HG03108 (cell line): Measurements from ENCODE around the gene APEH.
"Not testable (repeated sequence)": the region's sequence is repeated elsewhere in the genome, so short reads cannot be mapped to it uniquely, and the experiment has no call there.

ENCODE experiments used
- ATAC-seq: cut with Tn5 transposase; IDR thresholded peaks from one replicate; pipeline ENCODE4 v1.9.1; 2021; ENCODE audit warnings: moderate library complexity; ENCODE audit not compliant: unreplicated experiment

APEH gene

GRCh38 chr3:49667701-49668413, 6.3 kb upstream of the APEH start:
- ATAC-seq, result no peak

GRCh38 chr3:49668414-49668797, 5.7 kb upstream of the APEH start:
- no peak for ATAC-seq

GRCh38 chr3:49668861-49669260, 5.3 kb upstream of the APEH start:
- ATAC-seq, result no peak

- ATAC-seq, result no peak
Measured at GRCh38 chr3:49669352-49669751, 4.8 kb upstream of the APEH start.

GRCh38 chr3:49670940-49671290, 3.2 kb upstream of the APEH start:
- no peak for ATAC-seq

GRCh38 chr3:49671291-49672288, 2.6 kb upstream of the APEH start:
- no peak for ATAC-seq

GRCh38 chr3:49673121-49673714, 933 bp upstream of the APEH start:
- no peak for ATAC-seq

- peak; percentile 21 for ATAC-seq
Measured at GRCh38 chr3:49674497-49674983, 389 bp downstream of the APEH start.

GRCh38 chr3:49675912-49676311, 1.8 kb downstream of the APEH start:
- no peak for ATAC-seq

GRCh38 chr3:49680493-49681231, 6.5 kb downstream of the APEH start:
- no peak for ATAC-seq

- no peak for ATAC-seq
Measured at GRCh38 chr3:49681232-49681522, 7.0 kb downstream of the APEH start.

- no peak for ATAC-seq
Measured at GRCh38 chr3:49681543-49681942, 7.4 kb downstream of the APEH start.

GRCh38 chr3:49683162-49683561, 9.0 kb downstream of the APEH start:
- ATAC-seq, result no peak

GRCh38 chr3:49684453-49684852, 10.3 kb downstream of the APEH start:
- ATAC-seq, result not testable (repeated sequence)

GRCh38 chr3:49685103-49685502, 11.0 kb downstream of the APEH start:
- not testable (repeated sequence) for ATAC-seq

- ATAC-seq, result not testable (repeated sequence)
Measured at GRCh38 chr3:49685846-49686245, 11.7 kb downstream of the APEH start.

- not testable (repeated sequence) for ATAC-seq
Measured at GRCh38 chr3:49686346-49686745, 12.2 kb downstream of the APEH start.

- ATAC-seq, result not testable (repeated sequence)
Measured at GRCh38 chr3:49686769-49687423, 12.7 kb downstream of the APEH start.

GRCh38 chr3:49687424-49687795, 13.3 kb downstream of the APEH start:
- ATAC-seq, result not testable (repeated sequence)

- ATAC-seq, result not testable (repeated sequence)
Measured at GRCh38 chr3:49688338-49689045, 14.3 kb downstream of the APEH start.
